Endothelial cell of umbilical vein (primary cell): Measurements from ENCODE around the gene GDA.

ENCODE experiments used
- CTCF ChIP-seq, 2 donors: IDR thresholded peaks; 1 replicate in 1 of 2; 2 replicates in 1 of 2; pipeline ENCODE4 v1.5.1; 2011; ENCODE audit warnings: low read length in 2 of 2, mild to moderate bottlenecking in 2 of 2, moderate library complexity in 2 of 2, control low read depth in 1 of 2, inconsistent platforms in 1 of 2, low read depth in 1 of 2; ENCODE audit not compliant: insufficient read depth in 1 of 2; ENCODE audit errors: extremely low read depth in 1 of 2
- EZH2 ChIP-seq: IDR thresholded peaks from 2 replicates; pipeline ENCODE4 v1.6.1; 2012; ENCODE audit warnings: borderline replicate concordance, low read depth, mild to moderate bottlenecking, moderate library complexity, low read length, inconsistent platforms; ENCODE audit not compliant: severe bottlenecking
- FOS ChIP-seq: IDR thresholded peaks from 2 replicates; pipeline ENCODE4 v1.6.1; 2011; ENCODE audit warnings: mild to moderate bottlenecking, low read length, moderate library complexity, borderline replicate concordance; ENCODE audit not compliant: insufficient read depth
- GATA2 ChIP-seq: IDR thresholded peaks from 2 replicates; pipeline ENCODE4 v1.7.0; 2011; ENCODE audit warnings: low read depth, mild to moderate bottlenecking, moderate library complexity, mixed read lengths, low read length; ENCODE audit not compliant: insufficient read length, insufficient read depth
- JUN ChIP-seq: IDR thresholded peaks from 2 replicates; pipeline ENCODE4 v1.6.1; 2011; ENCODE audit warnings: borderline replicate concordance, low read depth; ENCODE audit not compliant: insufficient read length, insufficient read depth
- MYC ChIP-seq: IDR thresholded peaks from one replicate; pipeline ENCODE4 v1.6.1; 2011; ENCODE audit warnings: mild to moderate bottlenecking, low read depth, low read length
- POLR2A ChIP-seq: IDR thresholded peaks from 2 replicates; pipeline ENCODE4 v1.6.1; 2012; ENCODE audit warnings: low read depth, mild to moderate bottlenecking, control low read depth, low read length
- POLR2AphosphoS5 ChIP-seq: IDR thresholded peaks from 2 replicates; pipeline ENCODE4 v1.6.1; 2012; ENCODE audit warnings: low read depth, mild to moderate bottlenecking, control low read depth, low read length, moderate library complexity; ENCODE audit not compliant: insufficient read depth
- TF ChIP-seq, protein P1 (sequence below): IDR thresholded peaks from 2 replicates; pipeline ENCODE4 v1.6.1; 2011; ENCODE audit not compliant: insufficient read depth, insufficient read length

GRCh38 chr9:72154468-72155285 is 5.4 kb downstream of the GDA start:
- TF ChIP-seq, protein P1, sequence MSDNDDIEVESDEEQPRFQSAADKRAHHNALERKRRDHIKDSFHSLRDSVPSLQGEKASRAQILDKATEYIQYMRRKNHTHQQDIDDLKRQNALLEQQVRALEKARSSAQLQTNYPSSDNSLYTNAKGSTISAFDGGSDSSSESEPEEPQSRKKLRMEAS, result no peak
- no peak for TF ChIP-seq EZH2
- no peak for TF ChIP-seq CTCF (IDR thresholded peaks at IDR 0.05; ENCODE audit: extremely low read depth in 1 of 2, insufficient read depth in 1 of 2, low read depth in 1 of 2, low read length in 2 of 2)
- TF ChIP-seq FOS, result no peak
- TF ChIP-seq POLR2AphosphoS5, result no peak
- TF ChIP-seq JUN, result no peak
- TF ChIP-seq POLR2A, result no peak
- no peak for TF ChIP-seq GATA2
- TF ChIP-seq MYC, result no peak
